GM12878 (cell line): ENCODE results near the gene RPUSD2. TPM values are rescaled to one million over a fixed set of nuclear protein-coding genes. Genes with fewer than 3 reads are reported as not detected.

Experiments used
- ATAC-seq: fragments of 200-7000 bp; cut with Tn5 transposase; 3 replicates; pipeline ENCODE4 v1.9.1; 2020; ENCODE audit warnings: mild to moderate bottlenecking, moderate library complexity
- BruUV-seq: library from RNA; stranded (reverse); fragments of 400-500 nt; replicated peaks from 2 replicates; lab custom pipeline; 2021; lab: Mats Ljungman, UMichigan
- CTCF ChIA-PET: fragments of 300-600 bp; sonication (Branson Sonifier 250); formaldehyde crosslinking; extraction: SDS; loops from one replicate; lab custom pipeline; 2021; ENCODE audit warnings: inconsistent platforms; lab: Yijun Ruan, JAX
- POLR2A ChIA-PET: fragments of 350-600 bp; formaldehyde crosslinking; extraction: SDS; loops from one replicate; lab custom pipeline; 2021; ENCODE audit warnings: inconsistent platforms; lab: Charles Lee
- RAD21 ChIA-PET: fragments of 300-600 bp; sonication (Branson Sonifier 250); formaldehyde crosslinking; loops from one replicate; lab custom pipeline; 2023; ENCODE audit warnings: antibody characterized with exemption; ENCODE audit not compliant: unreplicated experiment; lab: Charles Lee
- SMC1A ChIA-PET: fragments of 300-600 bp; sonication (Branson Sonifier 250); formaldehyde crosslinking; loops from one replicate; lab custom pipeline; 2023; ENCODE audit not compliant: unreplicated experiment, uncharacterized antibody; lab: Charles Lee
- DNase-seq: peaks from one replicate; pipeline ENCODE4 v3.0.0-alpha.2; 2011; ENCODE audit warnings: low read depth, low spot score
- FAIRE-seq: peaks from 3 replicates; lab custom pipeline; 2011; peaks lifted over from hg19 to GRCh38; lab: Jason Lieb, UNC
- H2AFZ ChIP-seq: 2 replicates; pipeline ENCODE4 v1.6.0; 2011; ENCODE audit warnings: low read depth, low read length, control low read depth; ENCODE audit not compliant: control insufficient read depth
- H3K27ac ChIP-seq: 2 replicates; pipeline ENCODE4 v1.5.1; 2011; ENCODE audit warnings: control low read depth; ENCODE audit not compliant: control insufficient read depth, insufficient read depth
- H3K27me3 ChIP-seq, 2 experiments: replicated peaks in 1 of 2; 2 replicates each; pipeline versions ENCODE4 v1.6.0 to v1.6.1; 2011; ENCODE audit warnings: low read length in 1 of 2; ENCODE audit not compliant: control insufficient read depth in 2 of 2, insufficient read depth in 2 of 2
- H3K36me3 ChIP-seq, 2 experiments: 2 replicates each; pipeline ENCODE4 v1.5.1; 2011; ENCODE audit warnings: low read length in 1 of 2; ENCODE audit not compliant: control insufficient read depth in 2 of 2, insufficient read depth in 2 of 2
- H3K4me1 ChIP-seq: 2 replicates; pipeline ENCODE4 v1.6.1; 2011; ENCODE audit warnings: mild to moderate bottlenecking, low read length, moderate library complexity, mixed read lengths; ENCODE audit not compliant: control insufficient read depth, insufficient read depth
- H3K4me2 ChIP-seq: 2 replicates; pipeline ENCODE4 v1.6.0; 2011; ENCODE audit warnings: control low read depth; ENCODE audit not compliant: control insufficient read depth, insufficient read depth
- H3K4me3 ChIP-seq: fragments of 200-600 bp; sonication (generic); 2 replicates; pipeline ENCODE4 v1.5.1; 2016
- H3K79me2 ChIP-seq: 2 replicates; pipeline ENCODE4 v1.6.0; 2011; ENCODE audit warnings: low read length; ENCODE audit not compliant: control insufficient read depth, insufficient read depth
- H3K9ac ChIP-seq: 2 replicates; pipeline ENCODE4 v1.8.0; 2011; ENCODE audit warnings: low read length, control low read depth, mixed read lengths; ENCODE audit not compliant: control insufficient read depth, insufficient read depth
- H3K9me3 ChIP-seq: replicated peaks from 3 replicates; pipeline ENCODE4 v1.5.1; 2011; ENCODE audit warnings: mild to moderate bottlenecking, low read length; ENCODE audit not compliant: control insufficient read depth, insufficient read depth
- H4K20me1 ChIP-seq: 2 replicates; pipeline ENCODE4 v1.6.0; 2011; ENCODE audit not compliant: control insufficient read depth, insufficient read depth
- BRCA1 ChIP-seq: IDR thresholded peaks from 2 replicates; pipeline ENCODE4 v1.6.1; 2011; ENCODE audit warnings: low read depth, low read length, improper control_type of control experiment
- CTCF ChIP-seq, 3 experiments: IDR thresholded peaks in 2 of 3; conservative IDR thresholded peaks in 1 of 3; 2 replicates each; pipeline ENCODE4 v1.5.1; 2011; ENCODE audit warnings: low read depth in 3 of 3, low read length in 3 of 3, mild to moderate bottlenecking in 3 of 3, control low read depth in 2 of 3, moderate library complexity in 2 of 3, inconsistent platforms in 1 of 3, mixed read lengths in 1 of 3; ENCODE audit not compliant: control insufficient read depth in 2 of 3, insufficient read depth in 1 of 3; ENCODE audit errors: extremely low read depth in 1 of 3
- RAD21 ChIP-seq: IDR thresholded peaks from 2 replicates; pipeline ENCODE4 v1.6.1; 2011; ENCODE audit warnings: mild to moderate bottlenecking, low read depth, low read length, moderate library complexity; ENCODE audit not compliant: insufficient read depth
- REST ChIP-seq: IDR thresholded peaks from 2 replicates; pipeline ENCODE4 v1.6.1; 2012; ENCODE audit warnings: mild to moderate bottlenecking, low read depth, low read length
- ZNF274 ChIP-seq: IDR thresholded peaks from one replicate; pipeline ENCODE4 v1.8.0; 2011; ENCODE audit not compliant: insufficient read length, insufficient read depth
- WGBS: methylation state at CpG from one replicate; pipeline ENCODE4 v1.1.6; 2016; ENCODE audit warnings: low lambda C conversion rate; ENCODE audit not compliant: insufficient replicate concordance, insufficient coverage; ENCODE audit errors: missing lambda C conversion rate; 5-methylcytosine and 5-hydroxymethylcytosine counted together
- in situ Hi-C: fragments of 300-500 bp; cut with MboI; formaldehyde crosslinking; loops from 9 replicates; pipeline ENCODE4 v1.14.3; 2018; ENCODE audit warnings: mixed read lengths
- intact Hi-C: fragments of 100-400 bp; cut with micrococcal nuclease; formaldehyde crosslinking; loops from one replicate; pipeline ENCODE4 v1.14.2; 2022; ENCODE audit not compliant: unreplicated experiment
- polyA plus RNA-seq, 11 experiments: library from polyadenylated mRNA; depleted of rRNA in 4 of 11; unstranded in 6 of 11; stranded (reverse) in 5 of 11; fragments of >200 nt; fragmentation: Nextera tagmentation in 4 of 11; fragmentation: Illumina TruSeq in 1 of 11; extraction: Ambion mirVana in 4 of 11; extraction: Trizol in 1 of 11; gene quantifications; 1 replicate in 1 of 11; 2 replicates in 10 of 11; pipeline versions ENCODE4 v1.2.1 to v1.2.3, GENCODE V29; 2011 to 2016; ENCODE audit warnings: inconsistent platforms in 2 of 11, missing spikeins in 2 of 11, low read depth in 1 of 11
- total RNA-seq, 4 experiments: library from RNA; depleted of rRNA in 3 of 4; stranded (reverse); fragments of >200 nt in 3 of 4; fragmentation: Illumina TruSeq in 1 of 4; extraction: Trizol in 1 of 4; gene quantifications; 2 replicates each; pipeline versions ENCODE4 v1.2.1 to v1.2.3, GENCODE V29; 2013 to 2021

Gene RPUSD2
- total and polyA plus RNA-seq, 10 of the 15 experiments (the other 5 are each of a cell fraction or from before 2014, with no cell fraction given) = 4.0 to 33.3 (median 18.5) TPM

- TF ChIP-seq REST (no peak), ZNF274 (no peak)
Measured at GRCh38 chr15:40565333-40566238, 3.5 kb upstream of the RPUSD2 start (continued).

- POLR2A ChIA-PET = interaction anchor here (0.7 to 1.7 kb wide), 4 partner anchors 9 to 327 kb away, joined by 4 to 17 read pairs (median 7); partner anchors contain the start of gene VPS18
- no peak for DNase-seq
Measured at GRCh38 chr15:40567111-40567510, 2.0 kb upstream of the RPUSD2 start.

More at GRCh38 chr15:40567111-40567510, 2.0 kb upstream of the RPUSD2 start:
- ATAC-seq = no peak
- peak; percentile 46 for TF ChIP-seq RAD21
- TF ChIP-seq CTCF (IDR thresholded peaks at IDR 0.05 in 2 of 3, conservative IDR thresholded peaks at IDR 0.05 in 1 of 3; ENCODE audit: control insufficient read depth in 2 of 3, extremely low read depth in 1 of 3, insufficient read depth in 1 of 3, low read depth in 3 of 3, low read length in 3 of 3) = peak; percentile 36 to 47 (median 40); a peak in 4 of 6 replicates
- TF ChIP-seq BRCA1 = no peak
- Histone ChIP-seq H3K4me2 (no peak overlapping the region), H2AFZ (no peak overlapping the region), H4K20me1 (no peaks in the 10 kb centered on the region), H3K4me3 (no peak overlapping the region), H3K4me1 (peaks cover 14% of the 10 kb centered on the region), H3K79me2 (peaks cover 41% of the 10 kb centered on the region), H3K9ac (no peak overlapping the region), H3K27me3 (no peaks in the 10 kb centered on the region), H3K27ac (no peak overlapping the region), H3K9me3 (no peaks in the 10 kb centered on the region), H3K36me3 (peaks cover 0 to 7% of the 10 kb centered on the region in 2 experiments; a peak in 1 of 4 replicates)
- BruUV-seq = no TSS peak
- CTCF ChIA-PET = interaction anchor here (0.7 to 4.4 kb wide), 9 partner anchors 9 to 234 kb away, joined by 3 to 56 read pairs (median 6); partner anchors contain the start of gene RAD51
- in situ Hi-C loops = no loop called here
- intact Hi-C loops = loop anchor here (5.0 kb wide), 1 partner anchor 45 kb away; no protein-coding TSS in a partner anchor
- RAD21 ChIA-PET = interaction anchor here (0.7 to 1.8 kb wide), 5 partner anchors 8 to 216 kb away, joined by 4 read pairs; no protein-coding TSS in a partner anchor
- FAIRE-seq = no peak
- SMC1A ChIA-PET = interaction anchor here (0.7 to 4.2 kb wide), 7 partner anchors 14 to 215 kb away, joined by 3 to 60 read pairs (median 5); no protein-coding TSS in a partner anchor
- 27% methylated on average over 7 of the region's 7 CpGs for WGBS
